HG03097 (cell line): ENCODE data around the gene MYOCD.

Source experiments
- ATAC-seq: cut with Tn5 transposase; IDR thresholded peaks from one replicate; pipeline ENCODE4 v1.9.1; 2021; ENCODE audit not compliant: unreplicated experiment, low FRiP score

The MYOCD gene

DNA sequence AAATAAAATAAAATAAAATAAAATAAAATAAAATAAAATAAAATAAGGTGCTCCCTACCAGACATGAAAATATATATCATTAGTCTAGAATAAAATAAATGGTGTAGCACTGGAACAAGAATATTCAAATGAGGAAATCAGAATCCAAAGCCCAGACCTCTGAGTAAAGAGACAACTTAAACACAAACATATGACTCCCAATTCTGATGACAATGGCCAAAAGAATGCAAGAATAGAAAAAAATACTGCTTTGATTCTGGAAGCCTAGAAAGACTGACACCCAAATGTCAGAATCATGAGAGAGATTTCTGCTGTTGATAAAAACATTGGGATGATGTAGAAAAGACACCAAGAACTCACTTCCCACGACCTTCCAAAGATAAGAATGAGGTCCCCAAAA lies 27.9 kb downstream of the MYOCD start:
- no peak for ATAC-seq

DNA sequence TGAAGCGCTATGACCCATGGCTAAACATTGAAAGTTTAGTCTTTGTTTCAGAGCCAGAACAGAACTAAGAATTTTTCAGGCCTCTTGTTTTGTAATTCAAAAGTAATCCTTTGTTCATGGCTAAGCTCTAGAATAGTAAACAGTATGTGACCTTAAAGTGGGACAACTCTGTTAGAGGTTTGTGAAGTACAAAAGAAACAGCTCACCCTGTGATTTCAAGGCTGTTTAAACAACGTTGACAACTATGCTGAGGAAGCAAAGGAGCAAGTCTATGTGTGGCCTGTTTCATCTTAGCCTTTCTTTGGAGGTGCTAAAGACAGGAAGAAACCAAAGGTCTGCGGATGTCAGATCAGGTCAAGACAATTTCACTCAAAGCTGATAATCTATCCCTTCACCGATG lies 40.4 kb downstream of the MYOCD start:
- no peak for ATAC-seq

DNA sequence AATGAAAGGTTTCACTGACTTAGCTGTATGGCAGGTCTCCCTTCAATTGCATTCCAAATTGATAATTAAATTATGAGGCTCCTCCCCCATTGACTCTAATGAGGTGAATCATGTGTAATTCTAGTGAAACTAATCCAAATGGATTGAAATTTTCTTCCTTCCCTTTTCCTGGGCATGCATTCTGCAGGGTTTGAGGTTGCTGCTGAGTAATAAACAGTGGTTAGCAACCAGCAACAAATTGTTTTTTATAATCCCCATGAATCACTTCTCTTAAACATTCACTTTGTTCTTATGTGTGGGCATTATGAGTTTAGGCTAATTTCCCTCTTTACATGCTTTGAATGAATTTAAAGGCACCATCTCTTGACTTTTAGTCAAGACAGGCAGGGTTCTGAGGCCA lies 43.4 kb downstream of the MYOCD start:
- ATAC-seq = no peak

DNA sequence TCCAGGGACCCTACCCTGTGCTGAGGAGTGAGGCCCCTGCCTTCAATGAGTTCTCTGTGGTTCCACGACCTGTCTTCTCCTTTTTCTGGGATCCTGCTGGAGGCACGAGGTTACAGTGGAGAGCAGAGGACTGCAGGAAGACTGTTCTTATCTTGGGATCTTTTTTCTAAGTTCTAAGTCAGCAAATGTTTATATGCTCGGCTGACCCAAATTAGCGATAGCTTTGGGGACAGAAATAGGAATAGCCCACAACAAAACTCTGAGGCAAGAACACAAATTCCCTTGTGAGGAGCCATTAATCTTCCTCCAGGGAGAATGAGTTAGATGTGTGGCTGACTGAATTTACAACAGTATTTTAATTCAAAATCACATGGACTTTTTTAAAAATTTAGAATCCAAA lies 46.7 kb downstream of the MYOCD start:
- ATAC-seq = no peak

DNA sequence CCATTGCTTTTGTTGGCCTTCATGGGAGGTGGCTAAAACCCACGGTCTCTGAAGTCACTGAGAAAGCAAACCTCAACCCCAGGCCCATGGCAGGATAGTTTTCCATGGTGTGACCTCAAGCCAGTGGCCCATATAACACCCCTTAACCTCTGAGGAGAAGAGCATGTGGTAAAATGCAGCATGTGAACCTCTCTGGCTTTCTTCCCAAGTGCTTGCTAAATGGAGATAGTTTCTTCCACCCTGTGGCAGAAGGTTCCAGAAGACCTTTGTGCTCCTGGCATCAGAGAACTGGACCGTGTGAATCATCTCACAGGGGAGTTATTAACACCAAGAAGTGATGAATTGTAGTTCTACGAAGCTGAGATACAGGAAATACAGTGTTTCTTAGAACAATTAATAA lies 47.3 kb downstream of the MYOCD start:
- no peak for ATAC-seq

DNA sequence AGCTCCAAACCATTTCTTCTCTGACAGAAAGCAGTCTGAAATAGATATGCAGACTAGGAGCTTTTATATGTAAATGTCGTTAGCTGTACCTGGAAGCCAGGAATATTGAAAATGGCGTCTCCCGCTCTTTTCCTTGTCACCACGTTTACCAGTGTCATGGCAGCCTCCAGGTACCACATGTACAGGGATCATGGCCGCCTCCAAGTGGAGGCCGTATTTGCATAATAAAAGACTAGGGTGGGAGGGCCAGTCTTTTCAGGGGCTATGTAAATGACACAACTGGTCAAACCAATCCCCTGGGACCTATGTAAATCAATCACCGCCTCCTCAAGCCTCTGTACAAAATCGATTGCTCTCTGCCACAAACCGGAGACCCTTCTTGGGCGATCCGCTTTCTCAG lies 54.3 kb downstream of the MYOCD start:
- no peak for ATAC-seq

DNA sequence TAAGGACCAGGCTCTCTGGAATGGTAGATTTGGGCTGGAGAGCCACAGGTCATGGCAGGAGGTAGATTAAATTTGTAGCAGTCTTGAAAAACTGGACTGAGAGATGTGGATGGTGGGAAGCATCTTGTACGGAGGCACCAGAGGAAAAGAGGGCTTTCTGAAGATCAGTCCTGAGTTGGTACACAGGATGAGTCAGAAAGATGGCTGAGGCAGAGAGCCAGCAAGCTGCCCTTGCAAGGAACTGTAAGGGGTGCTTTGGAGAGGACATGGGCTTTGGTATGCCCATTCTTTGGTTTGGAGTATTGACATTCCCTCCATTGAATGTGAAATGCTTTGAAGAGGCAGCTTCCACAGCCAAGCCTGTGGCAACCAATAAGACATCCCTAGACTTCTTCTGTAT lies 55.9 kb downstream of the MYOCD start:
- no peak for ATAC-seq

DNA sequence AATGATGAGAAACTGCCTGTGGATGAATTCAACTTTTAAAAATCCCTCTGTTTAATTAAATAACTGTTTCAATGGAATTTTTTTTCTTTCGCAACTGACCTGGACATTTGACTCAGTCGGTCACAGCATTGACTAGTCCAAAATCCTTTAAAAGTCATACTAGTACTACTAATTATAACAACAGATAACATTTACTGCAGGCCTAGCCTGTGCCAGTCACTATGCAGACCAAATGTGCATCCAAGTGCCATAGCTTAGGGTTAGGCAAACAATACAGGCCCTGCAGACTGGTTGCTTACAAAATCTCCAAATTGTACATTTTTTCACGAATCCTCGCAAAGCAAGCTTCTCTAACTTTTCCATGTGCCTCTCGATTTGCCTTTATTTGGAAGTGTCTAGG lies 56.6 kb downstream of the MYOCD start:
- no peak for ATAC-seq

DNA sequence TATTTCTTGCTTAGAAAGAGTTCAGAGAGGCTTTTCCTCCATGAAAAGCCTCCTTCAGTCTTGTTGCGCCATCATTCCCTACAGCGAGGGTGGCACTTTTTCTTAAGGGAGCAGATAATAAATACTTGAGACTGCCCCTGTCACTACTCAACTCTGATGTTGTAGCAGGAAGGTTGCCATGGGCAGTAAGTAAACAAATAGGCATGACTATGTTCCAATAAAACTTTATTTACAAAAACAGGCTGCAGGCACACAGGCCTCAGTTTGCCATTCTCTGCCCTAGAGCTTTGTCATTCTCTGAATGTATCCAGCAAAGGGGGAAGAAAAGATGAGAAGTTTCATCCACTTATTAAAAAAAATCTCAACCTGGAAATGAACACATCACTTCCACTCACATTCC lies 60.4 kb downstream of the MYOCD start:
- ATAC-seq = no peak

DNA sequence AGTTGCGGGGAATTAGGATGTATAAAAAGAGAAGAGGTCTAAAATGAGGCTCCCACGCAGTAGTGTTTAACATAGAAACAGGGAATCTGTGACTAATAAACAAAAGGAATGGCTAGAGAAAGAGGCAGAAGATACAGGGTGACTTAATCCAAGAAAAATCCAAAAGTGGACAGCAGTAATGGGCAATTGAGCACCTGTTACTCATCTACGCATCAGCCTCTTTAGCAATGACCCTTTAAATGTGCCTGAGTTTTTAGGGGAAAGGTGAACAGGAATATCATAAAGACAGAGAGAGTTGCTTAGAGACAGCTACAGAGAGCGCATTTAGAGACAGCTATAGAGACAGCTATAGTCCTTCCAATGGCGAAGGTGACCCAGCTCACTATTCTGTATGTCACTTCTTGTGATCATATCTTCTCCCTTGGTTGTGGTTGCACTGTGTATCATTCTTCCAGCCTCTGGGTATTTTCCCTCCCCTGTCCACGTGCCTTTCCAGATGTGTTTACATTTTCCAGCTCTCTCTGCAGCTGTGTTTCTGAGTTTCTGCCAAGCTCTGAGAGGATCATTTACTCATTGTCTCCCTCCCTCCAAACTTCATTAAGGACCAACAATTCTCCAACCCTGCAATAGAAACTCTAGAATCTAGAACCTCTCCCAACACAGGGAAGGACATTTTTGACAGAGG lies 61.5 kb downstream of the MYOCD start:
- no peak for ATAC-seq

DNA sequence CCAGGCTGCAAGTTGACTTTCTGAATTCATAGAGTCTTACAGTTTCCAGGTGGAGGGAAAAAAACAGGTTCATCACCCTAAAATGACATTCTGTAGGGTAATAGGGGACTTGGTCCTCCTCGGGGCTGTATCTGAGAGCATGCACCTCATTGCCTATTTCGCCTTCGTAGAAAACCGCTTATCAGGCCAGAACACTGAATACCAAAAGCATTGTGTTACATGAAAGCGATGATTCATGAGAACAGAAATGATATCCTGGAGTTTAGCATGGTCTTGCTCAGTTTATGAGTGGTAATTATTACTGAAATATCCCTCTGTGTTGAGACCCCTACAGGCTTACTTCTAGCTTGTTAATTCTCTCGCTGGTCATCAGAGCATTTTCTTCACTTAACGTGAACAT lies 62.2 kb downstream of the MYOCD start:
- no peak for ATAC-seq

DNA sequence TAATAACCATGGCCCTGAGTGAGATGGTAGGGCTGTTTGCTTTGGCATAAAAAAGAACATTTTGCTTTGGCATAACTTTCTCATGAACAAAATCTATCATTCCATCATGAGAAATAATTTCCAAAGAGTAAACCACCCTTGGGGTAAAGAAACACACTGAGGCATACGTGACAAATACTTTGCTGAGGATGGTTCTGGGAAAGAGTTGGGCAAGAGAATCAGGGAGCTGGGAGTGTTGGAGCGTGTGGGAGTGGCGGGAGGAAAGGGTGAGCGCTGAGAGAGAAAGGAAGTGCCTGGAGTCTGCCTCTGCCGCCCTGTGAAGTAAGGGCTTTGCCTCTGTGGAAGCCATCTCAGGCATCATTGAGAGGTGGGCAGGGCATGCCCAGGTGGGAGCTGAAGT lies 63.4 kb downstream of the MYOCD start:
- no peak for ATAC-seq

DNA sequence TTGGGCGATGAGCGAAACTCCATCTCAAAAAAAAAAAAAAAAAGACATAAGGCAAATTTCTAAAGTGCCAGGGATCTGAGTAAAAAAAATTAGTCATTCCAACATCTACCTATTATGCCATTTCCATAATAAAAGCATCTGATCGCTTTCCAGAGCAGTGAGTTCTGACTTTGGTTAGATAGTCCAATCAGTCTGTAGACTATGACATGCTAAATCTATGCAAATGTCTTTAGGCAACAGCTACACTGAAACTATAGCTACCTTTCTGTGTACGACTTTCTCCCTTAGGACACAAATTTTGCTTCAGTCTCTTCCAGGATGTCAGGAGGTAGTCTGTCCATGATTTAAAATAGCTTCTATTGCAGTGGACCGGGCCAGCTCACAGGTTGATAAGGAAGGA lies 64.7 kb downstream of the MYOCD start:
- ATAC-seq = no peak

DNA sequence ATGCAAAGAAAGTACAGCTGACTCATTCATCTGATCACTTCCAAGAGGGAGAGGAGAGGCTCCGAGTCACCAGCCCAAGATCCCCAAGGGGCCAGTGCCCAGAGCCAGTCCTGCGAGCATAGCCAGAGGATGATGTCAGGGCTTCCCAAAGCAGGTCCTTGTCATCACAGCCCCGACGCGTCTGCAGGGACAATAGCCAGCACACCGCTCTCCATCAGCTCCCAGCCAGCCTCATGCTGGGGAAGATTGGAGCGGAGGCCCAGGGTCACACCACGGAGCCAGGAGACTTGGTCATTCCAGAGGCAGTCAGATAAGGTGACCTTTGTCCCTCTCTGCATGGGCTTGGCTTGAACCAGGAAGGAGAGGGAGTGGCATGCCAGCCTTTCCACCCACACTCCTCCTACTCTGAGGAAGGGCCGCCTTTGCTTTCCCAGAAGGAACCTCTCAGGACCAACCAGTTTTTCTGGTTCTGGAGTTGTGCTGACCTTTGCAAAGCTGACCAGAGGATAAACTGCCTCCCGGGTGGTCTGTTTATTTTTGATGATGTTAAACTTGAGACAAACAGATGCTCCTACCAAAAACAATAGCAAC lies 65.3 kb downstream of the MYOCD start:
- no peak for ATAC-seq

DNA sequence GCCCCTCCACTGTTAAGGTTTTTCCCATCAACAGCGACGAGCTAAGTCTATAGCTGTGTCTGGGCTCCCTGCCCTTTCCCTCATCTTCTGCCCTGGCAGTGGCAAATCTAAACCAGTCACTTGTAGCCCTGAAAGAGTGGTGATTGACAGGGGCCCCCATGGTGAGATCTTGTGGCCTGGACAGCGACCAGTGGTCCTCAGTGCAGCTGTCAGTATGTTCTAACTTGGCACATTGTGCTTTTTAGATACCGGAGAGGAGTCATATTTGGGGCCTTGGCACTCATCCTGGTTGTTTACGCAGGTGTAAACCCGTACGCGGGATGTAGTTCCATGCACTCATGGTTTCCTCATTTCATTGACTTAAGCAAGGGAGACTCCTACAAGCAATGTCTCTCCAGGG lies 66.1 kb downstream of the MYOCD start:
- ATAC-seq = no peak

DNA sequence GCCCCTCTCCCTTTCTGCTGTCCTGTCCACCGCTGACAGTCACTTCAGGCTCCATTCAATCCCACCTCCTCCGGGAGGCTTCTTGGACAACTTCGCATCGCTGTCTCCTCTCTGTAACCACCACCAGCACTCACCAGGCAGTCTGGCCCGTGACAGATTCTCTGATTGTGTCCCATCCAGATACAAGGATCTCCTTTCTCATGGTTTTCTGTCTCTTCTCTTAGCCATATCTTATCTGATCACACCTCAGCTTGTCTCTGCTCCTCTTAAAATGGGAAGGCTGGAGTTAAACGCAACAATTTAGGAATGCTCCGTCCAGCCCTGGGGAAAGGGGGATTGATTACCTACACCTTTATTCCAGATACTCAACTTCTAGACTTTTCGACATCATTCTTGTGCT lies 66.7 kb downstream of the MYOCD start:
- ATAC-seq = no peak

DNA sequence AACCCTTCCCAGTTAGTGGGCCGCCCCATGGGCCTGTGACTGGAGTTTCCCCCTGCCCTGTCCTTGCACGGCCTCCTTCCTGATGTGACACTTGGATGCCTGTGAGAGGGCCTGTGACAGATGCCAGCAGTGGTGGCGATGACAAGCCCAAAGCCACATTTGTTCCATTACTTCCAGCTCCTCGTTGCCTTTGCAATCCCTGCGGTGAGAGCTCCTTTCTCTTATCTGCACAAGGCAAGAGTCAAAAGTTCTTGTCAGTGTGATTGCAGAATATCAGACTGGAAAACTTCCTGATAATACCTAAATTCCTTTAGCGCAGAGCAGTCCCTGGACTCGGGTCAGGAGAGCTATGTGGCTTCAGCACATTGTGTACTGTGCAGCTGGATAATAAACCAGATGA lies 69.2 kb downstream of the MYOCD start:
- no peak for ATAC-seq

DNA sequence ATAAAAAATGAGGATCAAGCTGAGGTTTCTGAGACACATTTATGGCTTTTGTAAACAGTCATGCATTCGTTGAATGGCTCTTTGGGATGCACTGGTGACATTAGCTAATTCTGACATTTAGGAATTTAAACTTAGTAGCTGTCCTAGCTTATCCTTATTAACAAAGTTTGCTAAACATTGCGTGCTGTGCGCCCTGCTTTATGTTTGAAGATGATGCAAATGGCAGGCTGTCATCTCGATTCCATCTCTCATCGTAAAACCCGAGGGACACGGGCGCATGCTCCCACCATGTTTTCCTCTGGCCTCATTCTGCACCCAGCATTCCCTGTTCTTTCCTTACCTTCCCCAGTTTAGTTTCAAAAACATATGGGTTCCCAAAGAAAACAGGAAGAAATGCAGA lies 69.8 kb downstream of the MYOCD start:
- no peak for ATAC-seq

DNA sequence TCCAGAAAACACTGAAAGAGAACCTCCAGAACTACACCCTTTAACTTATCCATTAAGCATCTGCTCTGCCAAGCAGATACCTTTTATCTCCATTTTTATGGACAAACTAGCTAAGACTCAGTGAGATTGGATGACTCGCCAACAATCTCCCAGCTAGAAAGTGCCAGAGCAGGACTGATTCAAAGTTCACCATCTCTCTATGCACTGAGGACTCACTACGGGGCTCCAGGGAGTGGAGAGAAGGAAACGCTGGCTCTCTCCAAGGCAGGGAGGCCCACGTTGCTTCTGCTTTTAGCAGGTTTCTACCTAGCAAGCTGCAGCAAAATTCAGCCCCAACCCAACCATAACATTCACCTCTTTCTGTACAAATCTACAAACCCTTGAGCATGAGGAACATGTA lies 70.8 kb downstream of the MYOCD start:
- no peak for ATAC-seq

DNA sequence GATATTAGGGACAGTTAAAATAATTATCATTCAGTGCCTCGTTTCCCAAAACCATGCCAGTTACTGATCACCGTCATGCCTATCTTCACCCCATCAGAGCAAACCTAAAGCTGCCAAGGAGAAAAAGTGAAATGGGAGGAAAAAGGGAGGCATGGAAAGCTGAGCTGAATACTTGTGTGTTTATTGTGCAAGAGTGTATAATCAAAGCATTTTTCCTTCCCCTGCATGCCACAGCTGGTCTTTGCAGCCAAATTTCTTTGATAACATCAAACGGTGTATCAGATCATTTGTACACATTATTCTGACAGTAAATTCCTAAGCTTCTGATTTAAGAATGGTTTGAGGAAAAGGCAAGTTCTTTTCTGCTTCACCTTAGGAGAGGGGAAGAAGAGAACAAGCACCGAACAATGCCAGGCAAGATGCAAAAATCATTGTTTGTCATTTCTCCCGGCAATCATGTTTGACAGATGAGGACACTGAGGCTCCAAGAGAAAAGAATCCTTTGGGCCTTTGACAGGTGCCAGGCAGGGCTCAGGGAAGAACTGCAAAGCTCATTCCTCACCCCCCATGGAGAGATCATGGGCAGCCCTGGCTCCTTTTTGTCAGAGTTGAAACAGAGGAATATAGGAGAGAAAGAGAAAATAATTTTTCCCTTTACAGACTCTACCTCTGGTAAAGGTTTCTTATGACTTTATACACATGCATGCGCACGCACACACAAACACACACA lies 72.2 kb downstream of the MYOCD start:
- ATAC-seq = no peak

DNA sequence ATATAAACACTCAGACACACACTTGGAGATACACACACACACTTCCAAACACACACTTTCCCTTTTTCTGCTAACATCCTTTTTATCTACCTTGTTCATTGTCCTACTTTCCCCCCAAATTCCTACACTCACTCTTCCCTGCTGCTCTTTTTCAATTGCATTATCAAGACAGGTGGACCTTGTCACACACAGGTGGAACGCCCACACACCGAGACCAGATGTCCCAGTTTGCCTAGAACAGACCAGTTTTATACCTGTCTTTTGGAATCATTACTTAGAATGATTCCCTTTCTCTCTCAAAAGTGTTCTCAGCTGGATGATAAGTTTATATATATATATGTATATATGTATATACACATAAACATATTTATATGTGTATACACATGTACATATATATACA lies 72.9 kb downstream of the MYOCD start:
- ATAC-seq = no peak

DNA sequence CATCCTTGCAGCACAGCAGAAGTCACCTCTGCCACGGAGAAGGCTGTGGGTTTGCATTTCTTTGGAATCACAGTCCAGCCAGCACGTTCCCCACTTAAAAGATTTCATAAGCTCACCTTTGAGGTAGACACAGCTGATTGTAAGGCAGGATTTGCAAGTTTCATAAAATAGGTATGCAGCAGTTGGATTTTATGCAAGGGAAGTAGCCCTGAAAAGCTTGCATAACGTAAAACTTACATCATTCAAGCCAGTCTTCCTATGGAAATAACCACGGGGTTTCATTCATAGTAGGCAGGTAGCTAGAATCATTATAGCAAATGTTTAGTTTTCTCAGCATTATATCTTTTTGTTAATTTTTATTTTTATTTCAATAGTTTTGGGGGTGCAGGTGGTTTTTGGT lies 73.8 kb downstream of the MYOCD start:
- no peak for ATAC-seq
